ENCODE results near the gene OPN1LW.

The OPN1LW gene

GRCh38 chrX:154120567-154120966, 23.5 kb upstream of the OPN1LW start:
- H3K4me3 ChIP-seq (ENCODE audit: low read depth, low read length): no peak overlapping the region
- DNase-seq (ENCODE audit: low read depth): no peak
- no peak for TF ChIP-seq CTCF (IDR thresholded peaks at IDR 0.05; ENCODE audit: low read depth, low read length, missing control alignments)
- in situ Hi-C loops (cut with HindIII; ENCODE audit: low sequenced_read_pairs): no loop called here

GRCh38 chrX:154121207-154121606, 22.8 kb upstream of the OPN1LW start:
- H3K4me3 ChIP-seq (ENCODE audit: low read depth, low read length): no peak overlapping the region
- in situ Hi-C loops (cut with HindIII; ENCODE audit: low sequenced_read_pairs): no loop called here
- TF ChIP-seq CTCF (IDR thresholded peaks at IDR 0.05; ENCODE audit: low read depth, low read length, missing control alignments): no peak
- no peak for DNase-seq (ENCODE audit: low read depth)

GRCh38 chrX:154121961-154122360, 22.1 kb upstream of the OPN1LW start:
- TF ChIP-seq CTCF (IDR thresholded peaks at IDR 0.05; ENCODE audit: low read depth, low read length, missing control alignments): no peak
- in situ Hi-C loops (cut with HindIII; ENCODE audit: low sequenced_read_pairs): no loop called here
- DNase-seq (ENCODE audit: low read depth): no peak
- no peak overlapping the region for H3K4me3 ChIP-seq (ENCODE audit: low read depth, low read length)

- H3K4me3 ChIP-seq (ENCODE audit: low read depth, low read length): no peak overlapping the region
- no peak for DNase-seq (ENCODE audit: low read depth)
- TF ChIP-seq CTCF (IDR thresholded peaks at IDR 0.05; ENCODE audit: low read depth, low read length, missing control alignments): no peak
- in situ Hi-C loops (cut with HindIII; ENCODE audit: low sequenced_read_pairs): no loop called here
Observed at GRCh38 chrX:154123241-154124219, 20.5 kb upstream of the OPN1LW start.

GRCh38 chrX:154125391-154126040, 18.5 kb upstream of the OPN1LW start:
- in situ Hi-C loops (cut with HindIII; ENCODE audit: low sequenced_read_pairs): no loop called here
- TF ChIP-seq CTCF (IDR thresholded peaks at IDR 0.05; ENCODE audit: low read depth, low read length, missing control alignments): no peak
- DNase-seq (ENCODE audit: low read depth): no peak
- H3K4me3 ChIP-seq (ENCODE audit: low read depth, low read length): no peak overlapping the region

GRCh38 chrX:154126101-154126500, 17.9 kb upstream of the OPN1LW start:
- no peak for DNase-seq (ENCODE audit: low read depth)
- no peak overlapping the region for H3K4me3 ChIP-seq (ENCODE audit: low read depth, low read length)
- in situ Hi-C loops (cut with HindIII; ENCODE audit: low sequenced_read_pairs): no loop called here
- no peak for TF ChIP-seq CTCF (IDR thresholded peaks at IDR 0.05; ENCODE audit: low read depth, low read length, missing control alignments)
